Testis (tissue), 2 donors: ENCODE measurements around the gene GRIP1.

Experiments
- CTCF ChIP-seq, 3 experiments: fragments of 450-650 bp in 2 of 3; fragments of 200-600 bp in 1 of 3; sonication (generic) in 1 of 3; IDR thresholded peaks; one replicate each; pipeline ENCODE4 v1.5.1; 2016 to 2019; ENCODE audit warnings: antibody characterized with exemption in 3 of 3, mild to moderate bottlenecking in 2 of 3, moderate library complexity in 1 of 3
- POLR2A ChIP-seq: fragments of 450-650 bp; IDR thresholded peaks from one replicate; pipeline ENCODE4 v1.6.1; 2017; ENCODE audit warnings: antibody characterized with exemption, mild to moderate bottlenecking, moderate library complexity

DNA sequence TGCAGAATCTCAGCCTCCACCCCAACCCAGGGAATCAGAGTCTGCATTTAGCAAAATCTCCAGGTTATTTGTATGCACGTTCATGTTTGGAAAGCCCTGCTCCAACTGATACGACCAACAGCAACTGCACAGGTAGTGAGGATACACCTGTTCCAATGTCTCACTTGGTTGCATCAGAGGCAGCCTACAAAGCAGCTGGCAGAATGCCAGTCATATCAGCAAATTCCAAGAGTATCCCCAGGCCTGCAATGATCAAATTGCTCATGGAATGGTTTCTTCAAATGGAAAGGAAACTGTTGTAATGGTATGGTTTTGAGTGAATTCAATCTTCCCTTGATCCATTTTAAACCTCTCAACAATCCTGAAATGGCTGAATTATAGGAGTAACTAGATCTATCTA lies 75.4 kb downstream of the GRIP1 start:
- TF ChIP-seq CTCF (IDR thresholded peaks at IDR 0.05), result no peak
- TF ChIP-seq POLR2A, result no peak
